Activated CD4-positive, alpha-beta T cell treated with anti-CD3 and anti-CD28 coated beads, Interleukin-2, amount 50 U/mL, for 1 hour (primary cell): ENCODE data around the gene METAP1D.
A peak's percentile ranks its signal among the peaks of the same experiment; 100 is the strongest.
"Not testable (repeated sequence)": the region's sequence is repeated elsewhere in the genome, so short reads cannot be mapped to it uniquely, and the experiment has no call there.

Experiments
- DNase-seq: peaks from one replicate; pipeline ENCODE4 v3.0.0-alpha.2; 2020

The METAP1D gene

DNA sequence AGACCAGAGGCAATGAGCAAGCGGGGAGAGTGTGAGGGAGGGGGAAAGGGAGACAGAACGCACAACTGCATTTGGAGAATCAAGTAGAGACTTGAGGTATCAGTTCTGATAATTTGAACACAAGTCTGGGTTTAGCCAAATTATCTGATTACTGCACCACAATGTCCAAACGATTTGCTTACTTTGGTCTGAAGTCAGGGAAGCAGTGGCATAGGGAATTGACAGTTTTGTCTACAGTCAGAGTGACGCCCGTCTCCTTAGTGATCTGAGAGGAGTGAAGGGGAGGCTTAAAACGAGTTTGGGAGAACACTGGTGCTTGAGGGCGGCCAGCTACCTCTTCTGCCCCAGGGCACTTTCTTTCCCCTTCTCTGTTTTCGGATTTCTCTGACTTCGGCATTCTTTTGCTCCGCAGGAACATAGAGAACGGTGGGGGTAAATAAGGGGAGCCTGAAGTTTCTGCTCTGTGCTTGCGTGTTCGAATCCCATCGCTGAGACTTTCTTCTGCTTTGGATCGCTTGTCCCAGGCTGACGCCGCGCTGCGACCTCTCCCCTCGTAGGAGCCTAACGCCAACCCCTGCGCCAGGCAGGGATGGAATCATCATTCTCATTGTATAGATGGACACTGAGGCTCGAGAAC lies 105.8 kb downstream of the METAP1D start:
- DNase-seq = no peak

DNA sequence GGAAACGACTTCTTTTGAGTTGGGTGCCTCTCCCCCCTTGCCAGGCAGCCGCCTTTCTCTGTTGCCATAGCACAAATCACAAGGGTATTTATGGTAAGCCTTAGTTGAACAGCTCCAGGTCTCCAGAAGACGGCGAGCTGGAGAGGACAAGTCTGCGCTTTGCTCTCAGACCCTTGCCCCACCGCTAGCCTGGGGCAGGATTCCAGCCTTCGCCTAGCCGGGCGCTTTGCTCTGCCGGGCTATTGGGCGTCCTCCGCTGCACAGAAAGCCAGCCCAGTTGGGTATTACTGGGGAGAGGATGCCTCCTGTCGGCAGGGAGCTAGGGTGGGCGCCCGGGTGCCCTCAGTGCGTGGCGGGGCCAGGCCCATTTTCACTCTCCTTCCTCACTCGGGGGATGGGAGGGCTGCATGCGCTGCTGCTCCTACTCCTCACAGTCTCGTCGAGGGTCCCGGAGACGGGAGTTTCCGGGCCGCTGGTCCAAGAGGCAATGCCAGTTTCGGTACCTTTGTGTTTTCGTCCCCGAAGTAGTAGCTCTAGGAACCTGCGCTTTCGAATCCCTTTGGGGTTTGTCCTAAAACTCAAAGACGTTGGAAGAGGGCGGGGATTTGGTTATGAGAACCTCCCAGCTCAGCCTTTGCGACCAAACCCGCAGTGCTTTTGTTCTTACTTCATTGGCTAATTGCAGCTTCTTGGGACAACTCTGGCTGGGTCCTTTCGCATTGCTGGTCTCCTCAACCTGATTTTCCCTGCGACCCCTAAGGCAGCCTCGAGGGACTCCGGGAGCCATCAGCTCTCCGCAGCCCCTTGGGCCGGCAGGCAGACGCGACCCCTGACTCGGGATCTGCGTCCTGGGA lies 106.6 kb downstream of the METAP1D start:
- peak; percentile 32 for DNase-seq

DNA sequence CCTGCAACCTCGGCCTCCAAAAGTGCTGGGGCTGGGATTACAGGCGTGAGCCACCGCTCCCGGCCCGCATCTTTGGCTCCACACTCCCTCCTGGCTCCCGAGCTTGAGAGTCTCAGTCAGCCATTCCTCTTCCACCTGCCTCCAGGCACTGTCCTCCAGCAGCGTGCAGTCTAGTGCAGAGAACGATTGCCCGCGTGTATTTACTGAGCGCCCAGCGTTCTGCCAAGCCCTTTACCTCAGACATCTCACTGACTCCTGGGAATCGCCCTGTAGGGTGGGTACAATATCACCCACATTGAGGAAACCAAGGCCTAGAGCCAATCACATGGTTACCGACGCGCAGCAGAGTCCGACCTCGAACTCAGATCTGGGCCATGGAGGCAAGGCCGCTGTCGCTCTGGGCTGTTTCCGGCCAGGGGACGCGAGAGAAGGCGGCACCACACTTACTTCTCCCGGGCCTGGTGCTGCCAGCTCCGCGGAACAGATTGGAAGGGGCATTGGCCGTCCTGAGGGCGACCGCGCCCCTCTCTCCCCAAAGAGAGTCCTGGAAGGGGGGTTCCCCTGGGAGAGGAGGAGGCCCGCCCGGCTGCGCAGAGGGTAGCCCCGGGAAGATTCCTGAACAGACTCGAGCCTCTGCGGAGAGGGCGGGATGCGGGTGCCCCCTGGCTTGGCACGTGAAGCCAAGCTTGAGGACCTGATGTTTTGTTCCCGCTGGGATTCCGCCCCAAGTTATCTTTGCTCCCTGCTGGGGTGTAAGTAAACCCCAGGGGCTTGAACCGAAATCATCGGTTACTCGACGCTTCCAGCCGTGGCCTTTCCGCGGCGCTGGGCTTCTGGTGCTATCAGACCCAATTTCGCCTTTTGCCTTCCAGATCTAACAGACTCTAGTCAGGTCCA lies 108.2 kb downstream of the METAP1D start:
- no peak for DNase-seq

DNA sequence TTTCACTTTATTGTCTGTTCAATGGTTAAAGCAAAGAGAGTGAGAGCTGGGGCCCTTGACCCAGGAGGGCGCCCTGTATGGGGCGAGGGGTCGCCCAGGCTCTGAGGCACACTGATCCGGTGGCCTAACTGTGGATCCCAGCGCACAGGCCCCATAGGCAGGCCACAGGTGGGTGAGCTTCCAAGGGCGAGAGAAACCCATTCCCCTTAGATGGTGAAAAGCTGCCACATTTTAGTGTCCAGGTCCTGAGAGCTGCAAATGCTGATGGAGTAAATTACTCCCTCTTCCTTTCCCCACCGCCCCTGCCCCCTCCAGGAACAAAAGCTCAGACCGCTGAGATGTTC lies 108.8 kb downstream of the METAP1D start:
- no peak for DNase-seq

DNA sequence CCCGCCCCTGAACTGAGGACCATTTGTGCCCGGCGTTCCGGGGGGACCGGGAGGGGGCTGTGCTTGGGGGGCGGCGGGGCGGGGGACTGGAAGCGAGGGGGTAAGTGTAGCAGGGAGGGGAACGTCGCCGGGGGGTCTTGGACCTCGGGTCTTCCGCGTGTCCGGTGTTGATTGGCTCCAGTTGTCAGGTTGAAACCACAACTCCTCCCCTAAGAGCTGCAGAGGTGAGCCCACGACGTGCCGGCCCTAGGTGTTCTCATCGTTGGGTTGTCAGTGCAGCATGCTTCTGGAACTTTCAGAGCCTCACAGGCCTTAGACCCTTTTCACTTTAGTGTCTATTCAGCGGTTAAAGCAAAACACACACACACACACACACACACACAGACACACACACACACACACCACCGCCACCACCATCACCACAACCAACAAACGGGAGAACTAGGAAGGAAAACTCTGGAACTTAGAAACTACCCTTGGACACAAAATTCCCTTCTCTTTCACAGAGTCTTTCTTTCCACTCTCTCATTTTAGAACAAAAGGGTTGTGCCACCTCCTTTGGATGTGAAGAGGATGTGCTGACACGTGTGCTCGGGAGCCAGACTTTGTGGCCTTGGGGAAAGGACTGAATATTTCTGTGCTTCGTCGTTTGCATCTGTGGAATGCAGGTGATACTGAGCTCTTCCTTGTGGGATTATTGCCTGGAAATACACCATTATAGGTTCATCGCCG lies 109.7 kb downstream of the METAP1D start:
- DNase-seq = no peak

DNA sequence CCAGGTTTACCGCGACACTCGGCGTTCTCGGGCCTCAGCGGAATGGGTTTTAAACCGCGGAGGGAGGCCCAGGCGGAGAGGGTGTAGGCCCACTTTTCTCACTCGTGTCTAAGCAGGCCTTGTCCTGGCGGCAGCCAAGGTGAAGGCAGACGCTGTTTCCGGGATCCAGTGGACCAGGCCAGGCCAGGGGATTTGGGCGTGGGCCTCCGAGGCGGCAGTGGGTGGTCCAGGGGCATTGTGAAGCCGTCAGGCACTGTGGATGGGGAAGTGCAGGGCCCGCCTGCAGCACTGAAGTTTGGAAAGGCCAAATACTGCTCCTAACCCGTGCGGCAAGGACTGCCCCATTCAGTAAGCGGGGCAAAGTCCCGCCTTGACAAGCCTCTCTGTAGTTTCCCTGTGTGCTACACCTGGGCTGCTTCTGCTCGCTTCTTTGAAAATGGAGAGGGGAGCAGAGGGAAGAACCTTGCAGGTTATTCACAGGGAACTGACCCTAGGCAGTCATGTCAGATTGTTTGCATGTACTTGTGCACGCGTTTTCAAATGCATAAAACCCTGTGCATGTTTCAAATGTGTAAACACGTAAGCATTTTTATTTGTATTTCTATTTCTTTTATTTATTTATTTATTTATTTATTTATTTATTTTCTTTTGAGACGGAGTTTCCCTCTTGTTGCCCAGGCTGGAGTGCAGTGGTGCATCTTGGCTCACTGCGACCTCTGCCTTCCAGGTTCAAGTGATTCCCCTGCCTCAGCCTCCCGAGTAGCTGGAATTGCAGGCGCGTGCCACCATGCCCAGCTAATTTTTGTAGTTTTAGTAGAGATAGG lies 110.4 kb downstream of the METAP1D start:
- no peak for DNase-seq

DNA sequence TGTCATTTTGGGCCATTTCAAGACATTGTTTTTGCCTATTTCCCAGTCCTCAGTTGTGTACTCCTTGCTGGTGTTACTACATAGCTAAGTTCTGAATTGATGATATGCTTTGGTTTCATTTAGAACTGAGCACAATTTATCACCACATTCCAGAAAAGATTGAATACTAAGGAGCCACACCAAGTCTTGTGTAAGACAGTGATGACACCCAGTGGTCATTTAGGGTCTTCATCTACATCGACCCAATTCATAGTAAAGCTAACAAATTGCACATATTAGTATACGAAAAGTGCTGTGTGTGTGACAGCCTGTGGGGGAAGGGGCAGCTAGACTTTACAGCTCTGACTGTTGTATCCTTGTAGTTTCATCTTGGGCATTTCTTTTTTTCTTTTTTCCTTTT lies 113.9 kb downstream of the METAP1D start:
- DNase-seq = no peak

DNA sequence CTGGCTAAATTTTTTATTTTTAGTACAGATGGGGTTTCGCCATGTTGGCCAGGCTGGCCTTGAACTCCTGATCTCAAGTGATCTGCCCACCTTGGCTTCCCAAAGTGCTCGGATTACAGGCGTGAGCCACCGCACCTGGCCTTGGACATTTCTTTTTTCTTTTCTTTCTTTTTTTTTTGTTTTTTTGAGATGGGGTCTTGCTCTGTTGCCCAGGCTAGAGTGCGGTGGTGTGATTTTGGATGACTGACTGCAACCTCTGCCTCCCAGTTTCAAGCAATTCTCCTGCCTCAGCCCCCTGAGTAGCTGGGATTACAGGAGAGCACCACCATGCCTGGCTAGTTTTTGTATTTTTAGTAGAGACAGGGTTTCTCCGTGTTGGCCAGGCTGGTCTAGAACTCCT lies 114.4 kb downstream of the METAP1D start:
- not testable (repeated sequence) for DNase-seq

DNA sequence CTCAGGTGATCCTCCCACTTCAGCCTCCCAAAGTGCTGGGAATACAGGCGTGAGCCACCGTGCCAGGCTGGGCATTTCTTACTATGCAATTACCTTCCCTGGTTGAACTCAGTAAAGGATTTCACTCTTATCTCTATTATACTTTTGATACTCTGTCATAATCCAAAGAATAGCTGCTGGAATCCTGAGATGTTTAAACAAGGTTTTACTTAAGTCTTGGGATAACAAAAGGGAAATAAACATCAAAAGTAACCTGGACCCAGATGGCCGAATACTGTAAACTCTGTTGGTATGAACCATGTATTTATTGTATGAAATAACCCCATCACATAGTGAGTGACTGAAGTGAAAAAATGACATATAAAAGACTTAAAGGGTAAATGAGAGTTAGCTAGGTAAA lies 114.8 kb downstream of the METAP1D start:
- DNase-seq = no peak

DNA sequence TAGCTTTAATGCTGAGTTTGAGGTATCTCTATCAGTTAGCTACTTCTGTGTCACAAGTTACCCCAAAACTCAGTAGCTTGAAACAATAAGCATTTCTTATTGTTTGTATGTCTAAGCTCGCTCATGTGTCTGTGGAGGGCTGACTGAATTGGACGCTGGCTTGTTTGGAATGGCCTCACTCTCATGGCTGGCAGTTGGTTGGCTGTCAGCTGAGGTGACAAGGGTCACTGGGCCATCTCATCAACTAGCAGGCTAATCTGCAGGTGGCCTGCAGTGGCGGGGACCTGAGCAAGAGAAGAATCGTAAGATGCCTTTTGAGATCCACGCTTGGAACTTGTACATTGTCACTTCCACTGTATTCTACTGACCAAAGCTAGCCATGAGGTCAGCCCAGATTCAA lies 116.4 kb downstream of the METAP1D start:
- DNase-seq = no peak

DNA sequence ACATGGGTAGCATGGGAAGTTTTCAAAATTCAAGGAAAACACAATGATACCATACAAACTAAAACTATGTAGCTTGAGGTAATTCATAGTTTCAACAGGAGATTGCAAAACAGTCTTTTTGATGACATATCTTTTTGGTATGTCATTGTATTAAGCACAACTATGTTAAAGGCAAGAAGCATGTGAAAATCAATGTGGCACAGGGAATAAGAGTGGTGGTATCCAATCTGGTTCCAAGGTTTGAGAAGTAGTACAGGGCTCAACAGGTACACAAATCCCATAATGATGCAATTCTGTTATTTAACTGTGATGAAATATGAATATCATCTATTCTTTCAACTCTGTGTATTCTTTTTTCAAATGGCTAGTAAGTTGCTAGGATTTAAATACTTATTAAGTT lies 119.3 kb downstream of the METAP1D start:
- no peak for DNase-seq

DNA sequence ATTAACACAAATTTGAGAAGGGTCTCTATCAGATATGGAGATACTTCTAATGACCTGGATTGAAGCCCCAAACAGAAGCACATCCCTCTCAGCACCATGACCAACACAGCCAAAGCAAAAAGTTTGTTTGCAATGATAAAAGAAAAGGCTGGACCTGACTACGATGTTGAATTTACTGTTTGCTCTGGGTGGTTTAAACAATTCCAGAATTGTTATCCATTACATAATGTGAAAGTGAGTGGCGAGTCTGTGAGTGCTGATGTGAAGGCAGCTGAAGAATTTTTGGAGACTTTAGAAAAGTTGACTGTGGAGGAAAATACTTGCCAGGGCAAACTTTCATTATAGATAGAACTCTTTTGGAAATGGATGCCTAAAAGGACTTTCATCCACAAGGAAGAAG lies 120.4 kb downstream of the METAP1D start:
- no peak for DNase-seq

DNA sequence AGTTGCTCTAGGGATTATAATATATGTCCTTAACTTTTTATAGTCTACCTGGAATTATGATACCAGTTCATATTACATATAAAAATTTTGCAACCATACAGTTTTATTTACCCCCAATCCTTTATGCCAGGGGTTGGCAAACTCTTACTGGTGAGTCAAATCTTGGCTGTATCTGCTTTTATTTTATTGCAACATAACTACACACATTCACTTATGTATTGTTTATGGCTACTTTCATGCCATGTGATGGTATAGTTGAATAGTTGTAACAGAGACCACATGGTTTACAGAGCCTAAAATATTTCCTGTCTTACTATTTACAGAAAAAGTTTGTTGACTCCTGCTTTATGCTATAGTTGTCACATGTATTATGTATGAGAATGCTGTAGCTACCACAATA lies 128.7 kb downstream of the METAP1D start:
- DNase-seq = no peak

DNA sequence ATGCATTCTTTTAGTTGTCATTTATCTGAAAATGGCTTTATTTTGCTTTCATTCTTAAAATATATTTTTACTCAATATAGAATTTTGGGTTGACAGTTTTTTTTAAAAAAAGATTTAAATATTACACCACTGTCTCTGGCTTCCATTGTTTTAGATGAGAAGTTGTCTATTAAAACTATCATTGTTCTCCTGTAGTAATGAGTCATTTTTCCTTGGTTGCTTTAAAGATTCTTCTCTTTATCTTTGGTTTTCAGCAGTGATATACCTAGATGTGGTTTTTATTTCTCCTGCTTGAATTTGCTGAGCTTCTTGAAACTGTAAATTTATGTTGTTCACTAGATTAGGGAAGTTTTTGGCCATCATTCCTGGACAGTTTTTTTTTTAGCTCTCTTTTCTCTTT lies 129.7 kb downstream of the METAP1D start:
- no peak for DNase-seq
